Dermis microvascular lymphatic vessel endothelial cell (primary cell): ENCODE measurements around the gene PRKN. TPM values are rescaled to one million over a fixed set of nuclear protein-coding genes. Genes with fewer than 3 reads are reported as not detected.

Source experiments
- DNase-seq, 2 donors: peaks; one replicate each; pipeline versions ENCODE4 v3.0.0 to v3.0.0-alpha.2; 2010; ENCODE audit warnings: low read depth in 2 of 2
- total RNA-seq: library from RNA; depleted of rRNA; stranded (reverse); fragments of >200 nt; gene quantifications from 2 replicates; pipeline ENCODE4 v1.2.1, GENCODE V29; 2014

Gene PRKN
- total RNA-seq, 1 donor from 2014 or later = 0.39 TPM

DNA sequence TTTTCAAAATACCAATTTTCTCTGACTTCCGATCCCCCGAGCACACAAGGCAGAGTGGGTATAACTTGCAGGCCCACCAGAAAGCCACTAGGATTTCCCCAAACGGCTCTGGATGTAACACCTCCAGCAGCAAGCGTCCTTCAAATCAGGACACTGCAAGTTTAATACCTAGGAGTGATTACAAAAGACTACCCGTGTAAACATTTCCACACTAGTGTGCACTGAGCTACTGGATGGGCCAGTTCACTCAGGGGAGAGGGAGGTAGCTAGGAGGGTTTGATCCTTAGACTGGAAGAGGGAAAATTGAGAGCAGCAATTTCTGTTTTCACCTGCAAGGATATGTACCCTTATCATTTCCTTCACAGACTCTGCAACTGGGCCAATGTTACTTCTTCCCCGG is 1361.9 kb downstream of the PRKN start:
- DNase-seq = no peak

DNA sequence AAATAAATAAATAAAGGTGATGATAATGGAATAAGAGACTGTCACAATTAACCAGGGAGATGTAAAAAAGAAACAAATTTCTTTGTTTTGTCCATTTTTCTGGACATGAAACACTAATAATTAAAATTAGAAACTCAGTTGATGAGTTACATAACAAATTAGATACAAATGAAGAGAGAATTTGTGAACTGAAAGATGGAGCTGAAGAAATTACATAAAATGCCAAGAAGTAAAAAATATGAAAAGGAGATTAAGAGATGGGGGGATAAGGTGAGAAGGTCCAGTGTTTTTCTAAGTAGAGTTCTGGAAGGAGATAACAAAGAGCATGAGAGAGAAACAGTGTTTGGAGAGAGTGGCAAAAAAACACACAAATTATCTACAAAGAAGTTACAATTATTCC is 1364.3 kb downstream of the PRKN start:
- DNase-seq = no peak

DNA sequence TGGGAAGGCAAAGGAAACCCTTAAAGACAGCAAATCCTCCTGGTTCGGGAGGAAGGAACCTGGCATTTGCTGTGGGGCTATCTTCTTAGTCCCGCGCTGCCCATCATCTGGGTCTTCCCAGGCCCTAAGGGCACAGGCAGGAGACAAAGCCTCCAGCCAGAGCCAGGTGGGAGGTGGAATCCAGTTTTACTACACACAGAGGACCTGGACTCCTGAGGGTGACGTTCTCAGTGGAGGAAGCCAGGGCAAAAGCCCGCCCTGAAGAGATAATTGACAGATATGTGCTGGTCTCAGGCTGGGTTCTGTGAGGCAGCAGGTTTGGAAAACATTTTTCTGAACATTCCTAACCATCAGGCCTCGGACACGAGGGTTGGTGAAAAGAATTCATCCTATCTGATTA is 1365.3 kb downstream of the PRKN start:
- DNase-seq = no peak

DNA sequence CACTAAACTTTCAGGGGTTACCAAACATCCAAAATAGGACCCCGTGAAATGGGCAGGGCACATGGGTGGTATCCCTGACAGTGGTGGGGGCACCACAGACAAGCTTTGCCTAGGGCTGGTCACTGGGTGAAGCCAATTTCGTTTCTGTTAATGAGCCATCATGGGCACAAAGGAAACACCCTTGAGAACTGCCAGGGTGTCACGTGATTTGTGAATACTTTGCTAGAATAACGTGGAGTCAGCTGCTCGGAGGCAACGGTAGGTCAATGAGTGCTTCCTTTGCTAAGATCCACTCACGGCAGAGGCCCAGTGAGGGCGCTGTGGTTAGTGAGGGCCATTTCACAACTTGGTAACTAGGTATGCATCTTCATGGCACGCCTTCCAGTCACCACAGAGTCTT is 1366.0 kb downstream of the PRKN start:
- no peak for DNase-seq

DNA sequence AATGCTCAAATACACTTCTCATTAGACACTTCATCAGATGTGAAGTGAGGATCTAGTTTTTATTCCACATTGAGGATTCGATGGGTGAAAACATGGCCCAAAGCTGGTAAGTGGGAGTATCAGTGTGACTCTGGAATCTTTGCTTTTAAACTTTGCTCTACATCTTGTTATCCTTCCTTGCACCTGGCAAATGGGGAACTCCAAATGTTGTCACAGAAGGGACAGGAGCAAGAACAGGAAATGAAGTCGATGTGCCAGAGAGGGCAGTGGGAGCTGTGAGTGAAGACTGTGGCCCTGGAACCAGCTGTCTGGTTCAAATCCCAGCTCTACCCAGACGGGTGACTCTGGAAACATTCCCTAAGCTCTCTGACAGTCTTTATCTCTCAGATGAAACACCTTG is 1367.0 kb downstream of the PRKN start:
- no peak for DNase-seq

DNA sequence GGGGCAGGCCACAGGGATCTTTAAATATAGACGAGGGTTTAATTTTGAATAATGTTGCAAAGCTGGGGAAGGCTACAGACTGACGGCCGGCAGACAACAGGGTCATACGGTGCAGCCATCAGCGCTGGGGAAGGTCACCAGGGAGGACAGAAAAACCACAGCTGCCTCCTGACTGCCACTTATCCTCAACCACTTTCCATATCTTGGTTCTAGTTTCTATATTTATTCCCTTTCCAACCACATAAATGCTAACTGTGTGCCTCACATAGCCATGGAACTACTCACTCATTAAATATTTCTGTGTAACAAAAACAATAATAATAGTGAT is 1368.0 kb downstream of the PRKN start:
- no peak for DNase-seq

DNA sequence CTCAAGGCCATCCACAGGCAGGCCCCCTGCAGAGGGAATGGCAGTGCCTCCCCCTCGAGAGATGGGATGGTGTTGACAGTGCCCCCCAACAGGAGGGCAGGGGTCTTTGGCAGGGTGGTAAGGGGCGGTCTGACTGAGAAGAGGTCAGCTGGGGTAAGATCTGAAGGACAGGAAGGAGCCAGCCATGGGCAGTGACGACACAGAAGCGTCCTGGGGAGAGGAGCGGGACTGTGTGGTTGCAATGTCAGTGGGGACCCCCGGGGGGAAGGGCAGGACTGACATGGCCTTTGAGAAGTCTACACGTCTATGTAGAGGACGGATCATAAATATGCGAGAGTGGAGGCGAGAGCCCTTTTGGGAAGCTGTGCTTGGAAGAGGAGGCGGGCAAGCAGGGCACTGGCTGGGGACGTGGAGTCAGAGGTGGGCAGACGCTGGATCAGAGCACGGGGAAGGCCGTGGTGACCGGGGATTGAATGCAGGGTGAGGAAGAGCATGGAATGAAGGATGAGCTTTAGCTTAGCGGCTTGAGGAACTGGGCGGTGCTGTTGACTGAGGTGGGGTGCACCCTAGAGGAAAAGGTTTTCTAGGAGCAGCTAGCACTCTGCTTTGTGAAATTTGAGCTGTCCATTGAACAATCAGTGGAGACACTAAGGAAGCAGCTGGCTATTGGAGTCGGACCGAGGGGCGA is 1371.3 kb downstream of the PRKN start:
- no peak for DNase-seq

DNA sequence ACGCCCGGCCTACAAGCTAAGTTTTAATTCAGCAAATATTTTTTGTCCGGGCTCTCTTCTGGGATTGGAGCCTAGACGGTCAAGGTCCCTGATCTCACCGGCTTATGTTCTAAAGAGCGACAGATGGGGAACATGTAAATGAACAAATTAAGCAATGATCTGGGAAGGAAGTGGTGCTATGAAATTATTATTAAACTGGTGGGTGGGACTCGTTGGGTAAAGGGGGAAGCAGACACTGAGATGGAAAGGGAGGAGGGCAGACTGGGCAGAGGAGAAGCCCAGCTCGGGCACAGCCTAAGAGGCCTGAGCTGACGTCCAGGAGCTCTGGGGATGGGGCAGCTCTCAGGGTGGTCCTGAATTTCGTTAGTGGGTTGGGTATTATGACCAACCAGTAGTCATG is 1371.9 kb downstream of the PRKN start:
- no peak for DNase-seq

DNA sequence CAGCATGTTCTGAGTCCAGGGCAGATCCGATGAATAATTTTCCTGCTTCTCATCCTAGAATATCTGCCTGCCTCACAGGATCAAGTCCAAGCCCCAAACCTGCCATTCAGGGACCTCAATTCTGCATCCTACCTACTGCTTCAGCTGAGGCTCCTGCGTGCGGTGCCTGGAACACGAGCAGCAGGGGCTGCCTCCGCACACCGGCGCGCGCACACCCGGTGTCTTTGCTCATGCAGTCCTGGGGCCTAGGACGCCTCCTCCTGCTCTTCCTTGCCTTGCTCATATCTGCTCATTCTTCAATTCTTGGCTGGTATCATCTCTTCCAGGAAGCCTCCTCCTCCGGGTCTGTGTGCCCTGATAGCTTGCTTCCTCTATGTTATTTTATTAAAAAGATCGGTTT is 1372.6 kb downstream of the PRKN start:
- no peak for DNase-seq

DNA sequence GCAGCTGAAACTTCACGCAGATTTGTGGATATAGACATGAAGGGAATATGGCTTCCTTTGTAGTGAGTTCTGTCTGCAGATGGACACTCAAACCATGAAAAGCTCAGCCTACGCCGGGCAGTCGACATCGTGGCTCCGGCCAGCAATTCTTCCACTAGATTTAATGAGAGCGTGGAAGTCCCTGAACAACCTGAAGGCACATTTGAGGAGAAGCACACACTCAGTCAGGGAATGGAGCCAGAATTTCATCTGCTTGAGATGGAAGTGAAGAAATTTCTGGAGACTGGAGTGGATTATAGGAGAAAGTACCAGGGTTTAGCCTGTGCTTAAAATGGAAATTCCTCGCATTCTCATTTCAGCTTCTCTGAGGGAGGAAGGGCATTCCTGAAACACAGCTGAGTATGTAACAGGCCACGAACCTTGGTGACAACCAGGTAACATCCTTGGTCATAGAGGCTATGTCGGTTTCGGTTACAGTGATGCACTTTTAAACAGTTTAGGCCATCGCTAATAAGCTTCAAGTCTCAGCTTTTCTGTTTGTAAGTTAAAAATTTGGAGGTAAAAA is 1373.2 kb downstream of the PRKN start:
- no peak for DNase-seq

DNA sequence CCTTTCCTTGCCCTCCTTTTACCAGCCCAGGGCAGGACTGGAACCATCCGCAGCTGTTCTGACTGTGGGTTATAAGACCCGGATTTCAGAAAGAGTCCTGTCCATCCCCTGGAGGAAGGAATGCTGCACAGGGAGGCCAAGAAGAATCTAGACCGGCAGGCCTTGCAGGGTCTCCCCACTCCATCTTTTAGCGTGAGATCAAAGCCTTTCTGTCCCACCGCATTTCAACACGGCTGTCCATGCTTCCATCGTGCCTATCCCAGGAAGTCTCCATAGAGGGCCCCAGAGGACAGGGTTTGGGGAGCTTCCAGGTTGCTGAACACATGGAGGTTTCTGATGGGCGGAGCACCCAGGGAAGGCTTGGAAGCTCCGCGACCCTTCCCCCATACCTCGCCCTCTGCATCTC is 1374.4 kb downstream of the PRKN start:
- peak in 1 of 2 donors; percentile 8 for DNase-seq

DNA sequence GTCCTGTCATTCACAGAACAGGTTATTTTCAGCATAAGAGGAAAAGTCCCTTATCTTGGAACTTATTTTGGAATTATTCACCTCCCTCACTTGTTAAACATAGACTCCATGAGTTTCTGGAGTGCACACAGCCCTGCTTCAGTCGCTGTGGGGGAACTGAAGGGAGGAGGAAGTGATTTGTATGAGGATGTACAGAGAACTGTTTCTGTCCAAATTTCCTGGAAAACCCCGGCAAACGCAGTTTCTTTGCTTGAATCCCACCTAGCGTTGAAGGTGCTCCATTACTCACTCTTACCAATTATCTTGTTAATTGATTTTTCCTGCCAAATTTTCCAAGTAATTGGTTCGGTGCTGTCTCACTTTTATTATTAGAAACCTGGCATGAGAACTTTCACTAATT is 1375.7 kb downstream of the PRKN start:
- DNase-seq = no peak

DNA sequence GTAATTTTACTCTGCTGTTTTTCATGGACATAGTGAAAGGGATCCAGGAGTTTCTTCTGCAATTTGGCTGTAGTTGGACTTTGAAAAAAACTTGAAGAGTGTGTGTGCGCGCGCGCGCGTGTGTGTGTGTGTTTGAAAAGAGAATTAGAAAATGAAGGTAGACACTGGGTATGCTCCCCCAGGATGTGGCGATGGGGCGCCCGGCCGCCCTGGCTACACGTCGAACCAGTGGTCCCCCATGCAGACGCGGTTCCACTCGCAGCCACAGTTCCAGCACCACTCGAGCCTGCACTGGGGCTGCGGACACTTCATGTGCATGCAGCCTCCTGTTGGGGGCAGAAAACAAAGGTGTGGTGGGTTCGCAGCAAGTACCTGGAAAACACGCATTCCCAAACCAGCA is 1377.7 kb downstream of the PRKN start:
- no peak for DNase-seq

DNA sequence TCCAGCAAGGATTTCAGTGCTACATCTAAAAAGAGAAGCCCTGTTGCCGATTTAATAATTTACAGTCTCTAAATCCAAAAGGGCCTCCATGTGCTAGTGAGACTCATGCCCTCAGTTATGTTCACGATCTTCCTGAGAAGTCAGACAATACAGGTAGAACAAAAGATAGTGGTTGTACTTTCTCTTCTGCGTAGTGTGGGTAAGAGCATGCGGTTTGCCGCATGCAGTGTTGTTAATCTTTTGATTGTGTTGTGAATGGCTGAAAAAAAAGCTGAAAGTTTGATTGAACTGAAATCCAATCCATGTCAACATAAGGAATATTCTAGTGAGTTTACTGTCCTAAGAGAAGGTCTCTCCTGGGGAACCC is 1379.0 kb downstream of the PRKN start:
- no peak for DNase-seq

DNA sequence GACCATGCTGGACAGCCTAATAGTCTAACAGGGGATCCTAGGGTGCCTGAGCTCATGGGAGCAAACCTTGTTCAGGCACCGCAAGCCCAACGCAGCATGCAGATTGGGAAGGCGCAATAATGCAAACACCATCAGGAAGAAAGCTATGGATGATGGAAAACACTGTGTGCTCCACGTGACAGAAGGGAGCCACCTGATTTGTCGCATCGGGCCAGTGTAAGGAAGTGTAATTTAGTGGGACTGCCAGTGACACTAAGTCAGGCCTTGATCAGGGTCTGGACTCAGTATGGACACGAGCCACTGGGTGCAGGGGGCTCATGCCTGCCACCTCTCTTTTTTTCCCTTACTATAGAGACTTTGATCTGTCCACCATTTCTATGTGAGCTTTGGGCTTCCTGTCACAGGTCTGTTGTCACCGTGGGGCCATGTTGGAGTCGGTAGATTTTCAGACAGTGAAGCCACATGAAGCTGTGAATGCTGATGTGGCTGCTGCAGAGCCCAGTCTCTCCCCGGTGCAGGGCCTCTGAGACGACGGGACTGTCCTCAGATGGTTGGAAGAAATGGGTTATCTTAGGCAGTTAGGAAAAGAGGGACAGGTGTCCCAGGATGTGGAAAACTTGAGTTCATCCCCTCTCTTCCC is 1379.5 kb downstream of the PRKN start:
- no peak for DNase-seq

DNA sequence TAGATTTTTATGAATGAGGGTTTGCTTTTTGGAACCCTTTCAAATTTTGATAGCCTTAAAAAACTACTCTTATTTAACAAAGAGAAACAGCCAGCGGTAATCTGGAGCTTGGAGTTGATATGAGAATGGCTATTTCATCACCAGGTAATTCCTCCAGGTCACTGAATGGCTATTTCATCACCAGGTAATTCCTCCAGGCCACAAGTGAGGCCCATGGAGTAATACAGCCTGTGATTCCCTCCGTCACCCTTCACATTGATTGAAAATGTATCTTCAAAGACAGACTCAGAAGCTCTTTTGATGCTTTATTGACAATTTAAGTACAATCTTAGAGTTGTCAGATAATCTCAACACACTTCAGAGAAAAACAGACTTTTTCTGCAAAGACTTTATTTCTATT is 1380.4 kb downstream of the PRKN start:
- DNase-seq = no peak

DNA sequence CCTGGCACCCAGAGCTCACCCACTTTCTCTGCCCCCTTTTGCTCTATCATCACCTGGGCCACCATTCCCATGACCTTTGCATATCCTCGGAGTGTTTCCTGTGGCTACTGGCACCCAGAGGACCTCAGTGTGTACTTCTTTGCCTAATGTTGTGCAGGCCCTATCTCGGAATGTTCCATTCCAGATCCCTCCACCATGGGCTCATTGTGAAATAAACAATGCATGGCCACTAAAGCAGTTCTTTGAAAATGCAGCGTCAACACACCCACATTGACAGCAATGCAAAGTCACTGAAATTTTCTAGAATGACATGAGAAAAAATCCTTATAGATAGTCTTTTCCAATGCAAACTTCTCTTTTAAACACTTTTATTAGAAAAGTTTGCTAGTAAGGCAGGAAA is 1380.8 kb downstream of the PRKN start:
- no peak for DNase-seq

DNA sequence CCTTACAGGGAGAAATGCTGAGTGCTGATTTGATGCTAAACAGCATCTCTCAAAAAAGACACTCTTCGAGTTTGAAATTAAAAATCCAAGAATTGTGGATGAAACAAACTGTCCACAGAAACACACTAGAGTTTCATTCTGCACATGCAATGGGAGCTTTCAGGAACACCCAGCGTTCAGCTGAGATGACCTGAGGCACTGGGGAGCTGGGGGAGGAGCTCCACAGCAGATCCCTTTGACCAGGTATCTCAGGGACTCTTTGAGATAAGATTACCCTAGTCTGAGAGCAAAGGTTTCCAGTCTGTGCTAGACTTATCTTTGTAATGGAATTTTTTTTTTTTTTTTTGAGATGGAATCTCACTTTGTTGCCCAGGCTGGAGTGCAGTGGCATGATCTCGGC is 1382.9 kb downstream of the PRKN start:
- no peak for DNase-seq

DNA sequence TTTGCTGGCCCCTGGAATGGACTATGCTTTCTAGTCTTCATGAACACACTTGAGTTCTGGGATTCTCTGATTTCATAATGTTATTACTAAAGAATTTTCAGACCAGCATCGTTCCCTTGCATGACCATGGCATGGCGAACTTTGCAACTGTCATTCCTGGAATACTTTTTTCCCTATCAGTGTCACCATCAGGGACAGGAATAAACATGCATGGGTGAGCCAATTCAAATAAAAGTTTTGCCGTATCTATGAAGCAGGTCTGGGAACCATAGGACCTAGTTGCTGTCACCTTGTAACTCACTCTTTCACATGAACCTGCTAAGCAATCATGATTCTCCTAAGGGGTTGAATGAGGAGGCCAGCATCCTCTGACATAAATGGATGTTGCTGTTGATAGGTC is 1385.5 kb downstream of the PRKN start:
- no peak for DNase-seq

DNA sequence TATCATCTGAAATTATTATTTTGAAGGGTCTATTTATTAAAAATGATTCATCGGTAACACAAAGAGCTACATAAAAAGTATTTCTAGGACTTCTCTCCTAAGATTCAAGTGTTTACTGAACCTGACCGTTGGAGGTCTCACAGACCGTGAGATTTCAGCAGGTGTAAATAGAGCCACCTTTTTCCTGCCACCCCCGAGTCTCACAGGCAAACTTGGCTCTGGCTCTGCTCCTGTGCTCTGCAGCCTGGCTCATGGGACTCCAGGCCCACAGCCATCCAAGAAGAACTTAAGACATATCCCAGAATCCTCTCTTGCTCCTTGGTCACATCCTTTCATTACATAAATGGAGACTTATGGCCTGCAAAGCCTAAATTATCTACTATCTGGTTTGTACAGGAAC is 1385.9 kb downstream of the PRKN start:
- DNase-seq = no peak

DNA sequence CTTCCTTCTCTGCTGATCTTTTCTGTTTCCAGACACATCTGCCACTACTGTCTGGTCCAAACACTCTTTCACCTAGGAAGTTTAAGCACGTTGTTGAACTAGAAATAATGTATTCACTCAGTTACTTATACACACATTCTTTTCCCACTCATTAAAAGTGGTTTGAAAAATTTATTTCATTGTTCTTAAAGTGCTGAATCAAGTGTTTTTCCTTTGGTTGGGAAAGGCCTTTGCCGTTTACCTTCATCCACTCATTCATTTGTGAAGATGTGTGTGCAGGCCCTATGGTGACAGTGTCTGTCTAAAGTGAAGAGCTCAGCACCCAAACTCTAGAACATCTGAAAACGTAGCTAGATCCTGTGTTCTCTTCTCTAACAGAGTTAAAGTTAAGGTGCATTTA is 1389.6 kb downstream of the PRKN start:
- DNase-seq = no peak

DNA sequence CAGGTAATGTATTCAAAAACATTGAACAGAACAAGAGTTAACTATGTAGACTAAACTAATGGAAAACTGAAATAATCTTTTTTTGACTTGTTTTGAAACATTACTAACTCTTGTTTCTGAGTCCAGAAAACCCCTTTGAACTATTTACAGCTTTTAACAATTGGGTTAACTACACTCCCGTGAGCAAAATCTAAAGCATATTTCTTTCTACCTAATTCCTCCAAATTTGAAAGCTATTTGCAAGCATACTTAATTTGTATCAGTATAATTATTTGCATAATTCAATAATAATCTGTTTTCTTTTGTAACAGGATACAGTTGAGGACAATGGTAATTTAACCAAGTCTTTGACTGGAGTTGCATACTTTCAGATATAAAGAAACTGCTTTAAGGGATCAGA is 1391.1 kb downstream of the PRKN start:
- no peak for DNase-seq

DNA sequence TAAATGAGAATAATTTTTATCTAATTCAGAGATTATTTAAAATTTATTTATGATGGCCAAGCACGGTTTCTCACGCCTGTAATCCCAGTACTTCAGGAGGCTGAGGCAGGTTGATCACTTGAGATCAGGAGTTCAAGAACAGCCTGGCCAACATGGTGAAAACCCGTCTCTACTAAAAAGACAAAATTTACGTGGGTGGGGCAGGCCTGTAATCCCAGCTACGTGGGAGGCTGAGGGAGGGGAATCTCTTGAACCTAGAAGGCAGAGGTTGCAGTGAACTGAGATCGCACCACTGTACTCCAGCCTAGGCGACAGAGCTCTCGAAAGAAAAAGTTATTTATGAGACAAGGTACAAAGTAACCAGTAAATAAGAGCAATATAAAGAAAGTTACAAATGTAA is 1394.2 kb downstream of the PRKN start:
- DNase-seq = no peak
